Psoas muscle (tissue), 8 donors: ENCODE data around the gene FBRS. TPM values are rescaled to one million over a fixed set of nuclear protein-coding genes. Genes with fewer than 3 reads are reported as not detected.

Experiments used
- ATAC-seq, 4 donors: fragments of 200-7000 bp; cut with Tn5 transposase; one replicate each; pipeline ENCODE4 v1.9.1; 2020; ENCODE audit warnings: moderate library complexity in 3 of 4, mild to moderate bottlenecking in 2 of 4
- DNase-seq, 2 donors: peaks; one replicate each; pipeline ENCODE4 v3.0.0-alpha.2; 2020
- H3K27ac ChIP-seq: fragments of 200-600 bp; one replicate; pipeline ENCODE4 v1.8.0; 2022
- H3K27me3 ChIP-seq, 3 donors: fragments of 200-600 bp in 1 of 3; one replicate each; pipeline versions ENCODE4 v1.6.1 to v1.8.0; 2013 to 2022; ENCODE audit warnings: low read length in 2 of 3, mild to moderate bottlenecking in 2 of 3, moderate library complexity in 1 of 3; ENCODE audit not compliant: insufficient read depth in 3 of 3
- H3K36me3 ChIP-seq, 2 donors: fragments of 200-600 bp in 1 of 2; one replicate each; pipeline versions ENCODE4 v1.6.1 to v1.8.0; 2013 to 2022; ENCODE audit warnings: low read depth in 1 of 2, mild to moderate bottlenecking in 1 of 2, moderate library complexity in 1 of 2; ENCODE audit not compliant: insufficient read depth in 1 of 2
- H3K4me1 ChIP-seq: fragments of 200-600 bp; one replicate; pipeline ENCODE4 v1.8.0; 2022
- H3K4me3 ChIP-seq: fragments of 200-600 bp; one replicate; pipeline ENCODE4 v1.8.0; 2022; ENCODE audit warnings: mild to moderate bottlenecking
- H3K9me3 ChIP-seq: fragments of 200-600 bp; one replicate; pipeline ENCODE4 v1.8.0; 2022
- CTCF ChIP-seq: fragments of 200-600 bp; IDR thresholded peaks from one replicate; pipeline ENCODE4 v1.8.0; 2022; ENCODE audit warnings: antibody characterized with exemption
- WGBS, 3 donors: extraction: QIAGEN DNeasy Blood & Tissue Kit; methylation state at CpG; one replicate each; pipeline versions ENCODE4 v1.1.6 to v1.1.7; 2013; 5-methylcytosine and 5-hydroxymethylcytosine counted together
- intact Hi-C, 2 donors: fragments of 100-400 bp; cut with DNase I; formaldehyde crosslinking; loops; one replicate each; pipeline versions ENCODE4 v1.11.0 to v1.14.2; 2022
- polyA plus RNA-seq, 3 donors: library from polyadenylated mRNA; stranded (reverse); fragments of 200-250 nt; gene quantifications; one replicate each; pipeline ENCODE4 v1.2.3, GENCODE V29; 2013
- total RNA-seq, 4 donors: library from RNA; stranded (reverse); fragmentation: NEBNext Ultra II Directional in 2 of 4; extraction: Animal tissue kit (Norgen Biotek cat#: 25700) in 2 of 4; gene quantifications; one replicate each; pipeline versions ENCODE4 v1.2.1 to v1.2.4, GENCODE V29; 2021 to 2023
- donor health status: healthy with polysubstance abuse.
- donor health status: DM: no; HTN: no; CAD: no; lungs with moderate emphysema.
- donor health status: Bipolar disorder and iron deficiency.
- donor health status: healthy.
- donor health status: DM: yes; HTN: yes; CAD: no.
- donor health status: DM: no; HTN: no; CAD: no.
- donor health status: DM: no; HTN: no; CAD: no.
- donor health status: DM: yes; HTN: yes; CAD: no.

FBRS gene
- total and polyA plus RNA-seq, 7 donors, result 24.8 to 58.5 (median 35.5) TPM

GRCh38 chr16:30664616-30665109 is 6.4 kb downstream of the FBRS start:
- WGBS, 3 donors, result 84 to 93% (median 90%) methylated on average over 12 to 15 of the region's 15 CpGs
- DNase-seq (no peak), ATAC-seq (no peak)
- TF ChIP-seq CTCF, result no peak
- peaks cover 39% of the 10 kb centered on the region for H3K4me1 ChIP-seq
- peaks cover 26 to 92% of the 10 kb centered on the region in 2 donors for H3K36me3 ChIP-seq
- no peaks in the 10 kb centered on the region for H3K27me3 ChIP-seq
- intact Hi-C loops, result loop anchor here in 1 of 2 donors (5.0 kb wide), 1 partner anchor 33 kb away; the partner anchor contains the start of gene SRCAP
- H3K4me3 ChIP-seq, result no peak overlapping the region
- H3K9me3 ChIP-seq, result no peaks in the 10 kb centered on the region
- no peak overlapping the region for H3K27ac ChIP-seq

- peaks cover 31 to 97% of the 10 kb centered on the region in 2 donors for H3K36me3 ChIP-seq
- no peak overlapping the region for H3K4me3 ChIP-seq
- no peaks in the 10 kb centered on the region for H3K27me3 ChIP-seq
- intact Hi-C loops, result no loop called here
- ATAC-seq, result no peak
- DNase-seq, result no peak
- WGBS, 3 donors, result 84 to 86% (median 86%) methylated on average over 22 of the region's 22 CpGs
- no peaks in the 10 kb centered on the region for H3K9me3 ChIP-seq
- H3K27ac ChIP-seq, result no peak overlapping the region
- H3K4me1 ChIP-seq, result peaks cover 34% of the 10 kb centered on the region
- no peak for TF ChIP-seq CTCF
These were observed 7.1 kb downstream of the FBRS start for GRCh38 chr16:30665155-30665829.

- TF ChIP-seq CTCF, result no peak
- Histone ChIP-seq H3K4me1 (peaks cover 29% of the 10 kb centered on the region), H3K36me3 (peaks cover 31 to 97% of the 10 kb centered on the region in 2 donors), H3K27me3 (no peaks in the 10 kb centered on the region), H3K4me3 (no peak overlapping the region), H3K27ac (no peak overlapping the region), H3K9me3 (no peaks in the 10 kb centered on the region)
- no peak for DNase-seq
- intact Hi-C loops, result no loop called here
- WGBS, 3 donors, result 79 to 81% (median 80%) methylated on average over 4 of the region's 4 CpGs
- ATAC-seq, result no peak
These were observed 7.6 kb downstream of the FBRS start for GRCh38 chr16:30665830-30666190.

GRCh38 chr16:30666681-30667080 is 8.4 kb downstream of the FBRS start:
- TF ChIP-seq CTCF, result no peak
- peaks cover 31 to 92% of the 10 kb centered on the region in 2 donors for H3K36me3 ChIP-seq
- intact Hi-C loops, result no loop called here
- 76 to 86% (median 78%) methylated on average over 7 of the region's 7 CpGs for WGBS, 3 donors
- H3K4me1 ChIP-seq, result peaks cover 20% of the 10 kb centered on the region
- H3K27ac ChIP-seq, result peak overlapping the region; percentile 30
- H3K9me3 ChIP-seq, result no peaks in the 10 kb centered on the region
- DNase-seq, result no peak
- H3K4me3 ChIP-seq, result no peak overlapping the region
- no peaks in the 10 kb centered on the region for H3K27me3 ChIP-seq
- no peak for ATAC-seq
